Activated naive CD4-positive, alpha-beta T cell (primary cell): ENCODE measurements around the gene SHC3.

ENCODE experiments used
- DNase-seq, 4 experiments: peaks; one replicate each; lab custom pipeline; 2025; lab: John Stamatoyannopoulos, UW

SHC3 gene

GRCh38 chr9:89001917-89002540 is 176.6 kb downstream of the SHC3 start:
- DNase-seq, result no peak

GRCh38 chr9:89000973-89001916 is 177.4 kb downstream of the SHC3 start:
- peak; percentile 35 to 73 (median 62) for DNase-seq

GRCh38 chr9:89000371-89000781 is 178.2 kb downstream of the SHC3 start:
- DNase-seq, result no peak

DNA sequence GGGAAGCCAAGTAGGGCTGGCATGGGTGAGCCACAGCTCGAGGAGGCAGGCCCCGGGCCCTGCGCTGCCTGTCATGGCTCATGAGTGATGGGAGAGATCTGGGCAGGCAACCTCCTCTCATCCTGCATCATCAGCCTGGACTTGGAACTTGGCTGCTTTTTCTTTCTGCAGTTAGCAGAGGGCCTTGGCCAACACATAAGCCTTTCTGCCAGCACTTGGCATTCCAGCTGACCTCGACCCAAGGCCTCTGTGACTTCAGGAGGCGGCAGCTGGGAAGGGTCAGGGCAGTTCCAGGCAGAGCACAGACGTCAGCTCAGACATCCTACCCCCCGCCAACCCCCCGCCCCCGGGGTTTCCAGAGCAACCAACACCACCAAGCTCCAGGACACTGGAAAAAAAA is 179.7 kb downstream of the SHC3 start:
- no peak for DNase-seq

- DNase-seq, result no peak
Observed at GRCh38 chr9:88998503-88998902, 180.1 kb downstream of the SHC3 start.

DNA sequence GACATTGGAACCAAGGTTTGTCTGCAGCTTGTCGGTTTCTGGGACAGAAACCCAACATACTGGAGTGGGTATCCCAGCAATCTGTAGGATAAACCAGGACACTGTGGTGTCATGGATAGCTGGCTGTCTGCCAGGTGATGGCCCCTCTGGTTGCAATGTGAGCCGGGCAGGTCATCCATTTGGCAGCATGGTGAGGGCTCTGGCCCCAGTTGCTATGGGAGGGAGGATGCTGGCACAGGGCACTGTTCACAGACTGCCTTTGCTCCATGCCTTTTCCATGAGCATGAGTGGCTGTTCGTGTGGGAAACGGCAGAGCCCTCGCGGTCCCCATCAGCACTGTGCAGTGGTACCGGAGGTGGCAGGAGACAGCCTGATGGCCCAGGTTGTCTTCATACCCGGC is 181.0 kb downstream of the SHC3 start:
- DNase-seq, result no peak

DNA sequence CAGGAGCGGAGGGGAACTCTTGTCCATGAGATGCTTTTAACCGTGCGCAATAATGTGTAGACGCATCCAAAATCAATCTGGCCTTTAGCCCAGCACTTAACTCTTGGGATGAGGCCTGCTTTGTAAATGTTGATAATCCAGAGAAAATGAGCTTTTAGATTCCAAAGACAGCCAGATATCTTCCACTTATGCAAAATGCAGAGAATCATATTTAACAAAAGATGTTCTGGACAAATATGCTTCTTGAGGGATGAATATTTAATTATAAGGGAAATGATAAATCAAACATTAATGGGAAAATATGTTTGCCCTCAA is 181.7 kb downstream of the SHC3 start:
- DNase-seq, result no peak

DNA sequence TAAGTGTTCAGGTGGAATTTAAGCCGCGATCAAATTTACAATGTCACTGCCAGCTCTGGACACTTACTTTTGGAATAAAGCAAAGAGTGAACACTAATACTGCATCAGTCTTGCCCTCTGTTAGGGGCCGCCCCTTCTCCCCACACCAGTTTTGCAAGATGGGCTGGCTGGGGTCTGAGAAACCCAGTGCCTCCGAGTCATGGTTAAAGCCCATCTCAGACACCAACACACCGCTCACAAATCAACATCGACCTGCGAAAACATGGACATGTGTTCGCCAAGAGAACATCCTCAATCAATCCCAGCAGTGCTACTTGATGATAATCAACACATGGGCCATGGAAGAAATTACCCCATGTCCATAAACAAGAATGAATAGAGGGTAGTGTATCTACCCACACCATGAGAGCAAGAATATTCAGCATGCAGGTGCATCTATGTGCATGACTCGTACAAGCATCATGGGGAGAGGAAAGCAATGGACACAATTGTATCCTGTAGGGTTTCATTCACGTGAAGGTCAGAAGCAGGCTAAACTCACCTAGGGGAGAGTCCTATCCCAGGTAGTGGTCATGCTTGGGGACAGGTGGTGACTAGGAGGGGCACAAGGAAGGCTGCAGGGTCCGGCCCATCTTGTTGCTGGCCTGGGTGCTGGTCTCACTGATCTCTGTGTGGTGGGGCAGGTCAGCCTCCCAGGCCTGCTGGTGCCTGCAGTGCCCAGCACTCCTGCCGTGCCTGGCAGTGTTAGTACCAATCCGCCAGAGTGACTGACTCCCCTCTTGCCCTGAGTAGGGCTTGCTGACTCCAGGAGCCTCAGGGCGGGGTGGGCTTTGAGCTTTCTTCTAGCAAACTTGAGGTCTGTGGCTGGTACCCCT is 182.3 kb downstream of the SHC3 start:
- DNase-seq, result no peak

GRCh38 chr9:88995627-88996026 is 183.0 kb downstream of the SHC3 start:
- no peak for DNase-seq

DNA sequence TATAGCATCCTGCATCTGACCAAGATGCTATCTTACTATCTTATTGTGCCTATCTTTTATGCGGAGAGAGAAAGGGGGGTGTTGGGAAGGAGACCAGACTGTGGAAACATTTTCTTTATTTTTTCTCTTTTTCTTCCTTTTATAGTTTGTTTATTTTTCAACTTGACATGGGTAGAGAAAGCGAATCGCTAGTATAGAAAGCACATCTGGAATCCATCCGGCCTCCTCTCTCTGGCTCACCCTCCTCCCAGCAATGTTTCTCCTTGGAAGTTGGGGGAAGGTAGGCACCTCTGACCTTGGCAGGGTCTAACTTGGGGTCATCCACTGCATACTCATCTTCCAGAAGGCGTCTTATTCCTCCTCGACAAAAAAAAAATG is 183.4 kb downstream of the SHC3 start:
- DNase-seq, result no peak

GRCh38 chr9:88994469-88995199 is 184.0 kb downstream of the SHC3 start:
- no peak for DNase-seq

DNA sequence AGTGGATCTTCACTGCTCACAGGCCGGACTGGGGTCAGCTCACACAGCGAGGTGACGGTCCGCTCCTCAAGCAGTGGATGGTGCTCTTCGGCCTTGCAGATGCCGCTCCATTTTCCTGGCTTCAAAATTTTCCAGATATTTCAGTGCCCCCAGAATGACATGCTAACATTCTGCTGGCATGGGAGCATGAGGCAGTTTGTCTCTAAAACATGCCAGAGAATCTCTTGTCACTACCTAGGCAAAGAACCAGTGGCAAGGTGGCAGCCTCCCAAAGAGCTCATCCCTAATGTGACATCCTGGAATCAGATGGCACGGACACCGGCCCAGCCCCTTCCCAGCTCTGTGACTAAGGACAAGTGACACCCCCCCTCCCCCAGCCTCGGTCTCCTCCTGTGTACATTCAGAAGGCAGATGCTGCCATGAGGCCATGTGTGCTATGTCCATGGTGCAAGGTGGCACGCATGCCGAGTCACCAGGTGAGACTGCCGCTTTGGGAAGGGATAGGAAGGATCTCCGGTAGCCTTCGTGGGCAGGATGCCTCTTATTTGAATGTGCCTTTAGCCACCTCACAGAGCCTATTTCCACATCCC is 184.7 kb downstream of the SHC3 start:
- no peak for DNase-seq

DNA sequence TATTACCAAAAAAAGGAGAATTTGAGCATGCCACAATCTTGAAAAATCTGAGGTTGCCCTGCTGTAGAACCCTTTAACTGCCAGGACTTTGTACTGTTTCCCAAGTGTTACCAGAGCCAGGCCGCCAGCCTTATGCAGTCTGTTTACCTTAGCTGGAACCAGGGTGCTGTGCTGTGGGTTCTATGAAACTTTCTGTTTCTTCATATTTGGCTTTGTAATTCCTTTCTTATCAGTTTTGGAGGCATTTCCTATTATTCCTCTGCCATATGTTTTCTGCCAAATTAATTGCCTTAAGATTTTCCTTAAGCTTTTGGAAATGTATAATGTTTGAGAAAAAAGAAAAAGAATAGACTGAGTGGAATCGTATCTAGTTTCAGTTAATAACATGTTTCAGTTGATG is 185.3 kb downstream of the SHC3 start:
- DNase-seq, result no peak

DNA sequence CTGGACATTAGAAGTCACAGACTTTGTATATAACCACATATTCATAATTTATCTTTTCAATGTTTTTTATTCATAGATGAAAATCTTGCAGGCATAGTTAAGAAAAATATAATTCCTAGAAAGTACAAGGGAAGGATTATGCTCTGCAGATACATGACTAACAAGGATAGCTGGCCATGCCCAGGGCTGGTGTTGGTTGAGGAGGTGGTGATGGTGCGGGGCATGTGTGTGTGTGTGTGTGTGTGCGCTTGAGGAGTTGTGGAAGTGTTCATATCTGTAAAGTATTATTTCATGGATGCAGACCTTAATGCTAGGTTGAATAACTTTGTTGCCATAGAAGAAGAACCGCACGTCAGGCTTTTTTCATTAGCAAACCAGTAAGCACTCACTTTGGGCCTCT is 186.1 kb downstream of the SHC3 start:
- no peak for DNase-seq

- no peak for DNase-seq
Observed at GRCh38 chr9:88991066-88992034, 187.3 kb downstream of the SHC3 start, which contains the start of gene S1PR3. Gene S1PR3, plus strand, starts transcription at chr9:88991468. Its CDS starts 9,733 bp downstream, at chr9:89001201.

GRCh38 chr9:88990729-88991065 is 187.9 kb downstream of the SHC3 start:
- no peak for DNase-seq

DNA sequence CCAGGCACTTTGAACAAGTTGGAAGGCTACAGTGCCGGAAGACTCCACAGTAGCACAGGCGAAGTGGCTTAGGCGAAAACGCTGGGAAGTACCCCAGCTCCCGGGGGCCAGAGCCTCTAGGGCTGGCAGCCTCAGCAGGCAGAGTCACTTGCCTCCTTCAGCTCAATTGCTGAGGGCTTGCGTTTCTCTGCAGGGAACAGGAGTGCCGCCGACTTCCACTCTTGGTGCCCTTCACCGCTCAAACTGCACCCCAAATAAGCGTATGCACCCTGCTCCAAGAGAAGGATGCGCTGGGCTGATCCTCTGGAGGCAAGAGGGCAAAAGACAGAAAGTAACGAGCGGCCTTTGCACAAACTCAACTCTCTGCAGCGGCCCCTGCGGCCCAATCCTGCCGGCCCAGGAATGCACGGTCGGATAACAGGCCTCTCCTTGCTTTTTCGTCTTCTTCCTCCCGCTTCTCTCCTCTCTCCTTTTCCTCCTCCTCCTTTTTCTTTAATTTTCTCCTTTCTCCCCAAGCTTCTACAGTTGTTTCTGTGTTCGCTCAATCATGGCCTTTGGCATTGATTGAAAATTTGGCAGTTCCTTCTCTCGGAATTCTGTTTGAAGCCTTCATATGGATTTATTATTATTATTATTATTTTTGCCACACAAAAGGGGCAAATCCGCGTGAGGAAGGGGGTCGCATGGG is 188.4 kb downstream of the SHC3 start:
- no peak for DNase-seq

- no peak for DNase-seq
Observed at GRCh38 chr9:88988796-88989641, 189.6 kb downstream of the SHC3 start.

DNA sequence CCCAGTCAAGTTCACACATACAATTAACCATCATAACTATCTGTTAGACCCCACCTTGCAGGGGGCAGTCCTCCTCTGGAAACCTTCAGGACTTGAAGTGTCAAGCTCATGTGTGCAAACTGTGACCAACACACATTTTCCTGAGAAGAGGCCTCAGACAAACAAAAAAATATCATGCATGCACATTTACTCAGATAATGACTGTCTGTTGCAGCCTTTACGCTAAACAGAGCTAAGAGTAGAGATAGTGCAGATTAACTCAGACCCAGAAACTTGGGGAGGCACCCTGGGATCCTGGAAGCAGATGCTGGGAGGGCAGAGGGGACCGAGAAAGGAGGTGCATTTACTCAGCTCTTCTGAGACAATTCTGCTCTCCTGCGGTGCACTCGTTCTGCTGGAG is 191.0 kb downstream of the SHC3 start:
- DNase-seq, result no peak
